Activated CD4-positive, CD25-positive, alpha-beta regulatory T cell treated with anti-CD3 and anti-CD28 coated beads, Interleukin-2, amount 50 U/mL, for 72 hours (primary cell): Measurements from ENCODE around the gene ASIC2.
A peak's percentile ranks its signal among the peaks of the same experiment; 100 is the strongest.
"Not testable (repeated sequence)": the region's sequence is repeated elsewhere in the genome, so short reads cannot be mapped to it uniquely, and the experiment has no call there.

Source experiments
- DNase-seq: peaks from one replicate; pipeline ENCODE4 v3.0.0; 2021

The ASIC2 gene

DNA sequence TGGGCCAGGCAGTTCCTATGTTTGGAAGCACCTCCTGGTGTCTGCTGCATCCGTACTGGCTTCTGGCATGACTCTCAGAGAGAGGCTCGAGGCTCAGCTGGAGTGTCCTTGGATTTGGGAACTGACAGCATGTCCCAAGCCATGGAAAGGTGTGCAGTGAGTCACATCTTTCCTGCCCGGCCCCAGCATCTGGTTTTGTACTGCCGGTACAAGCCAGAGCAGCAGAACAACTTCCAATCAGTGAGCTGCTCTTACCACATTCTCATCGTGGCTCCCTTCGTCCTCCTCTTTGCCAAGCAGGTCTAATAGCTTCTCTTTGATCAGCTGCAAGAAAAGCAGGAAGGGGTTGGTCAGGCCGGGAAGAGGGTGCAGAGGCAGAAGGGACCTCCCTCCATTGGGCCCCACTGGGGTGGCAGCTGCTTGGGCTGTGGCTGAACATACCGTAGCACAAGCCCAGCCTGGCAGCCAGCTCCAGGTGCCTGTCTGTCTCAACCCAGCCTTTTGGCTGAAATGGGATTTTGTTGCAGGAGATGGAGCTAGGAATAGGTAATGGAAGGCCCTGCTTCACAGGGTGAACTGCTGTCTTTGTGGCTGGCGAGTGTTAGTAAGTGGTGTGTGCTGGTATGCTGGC, 277.3 kb downstream of the ASIC2 start:
- no peak for DNase-seq

DNA sequence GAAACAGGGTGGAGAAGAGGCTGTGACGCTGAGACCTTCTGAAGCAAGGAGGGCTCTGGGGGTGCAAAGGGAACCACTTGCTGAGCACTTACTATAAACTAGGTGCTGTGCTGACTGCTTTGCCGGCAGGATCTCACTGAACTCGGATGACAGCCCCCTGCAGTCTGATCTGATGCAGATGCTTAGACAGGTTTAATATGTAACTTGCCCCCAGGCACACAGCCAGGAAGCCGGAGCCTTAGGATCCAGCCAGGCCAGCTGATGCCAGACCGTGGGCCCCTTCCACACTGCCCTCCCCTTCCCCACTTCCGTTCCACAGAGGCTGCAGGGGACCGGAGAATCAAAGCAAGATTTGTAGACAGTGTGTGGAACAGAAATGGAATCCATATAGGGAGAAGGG, 278.3 kb downstream of the ASIC2 start:
- DNase-seq, result no peak

DNA sequence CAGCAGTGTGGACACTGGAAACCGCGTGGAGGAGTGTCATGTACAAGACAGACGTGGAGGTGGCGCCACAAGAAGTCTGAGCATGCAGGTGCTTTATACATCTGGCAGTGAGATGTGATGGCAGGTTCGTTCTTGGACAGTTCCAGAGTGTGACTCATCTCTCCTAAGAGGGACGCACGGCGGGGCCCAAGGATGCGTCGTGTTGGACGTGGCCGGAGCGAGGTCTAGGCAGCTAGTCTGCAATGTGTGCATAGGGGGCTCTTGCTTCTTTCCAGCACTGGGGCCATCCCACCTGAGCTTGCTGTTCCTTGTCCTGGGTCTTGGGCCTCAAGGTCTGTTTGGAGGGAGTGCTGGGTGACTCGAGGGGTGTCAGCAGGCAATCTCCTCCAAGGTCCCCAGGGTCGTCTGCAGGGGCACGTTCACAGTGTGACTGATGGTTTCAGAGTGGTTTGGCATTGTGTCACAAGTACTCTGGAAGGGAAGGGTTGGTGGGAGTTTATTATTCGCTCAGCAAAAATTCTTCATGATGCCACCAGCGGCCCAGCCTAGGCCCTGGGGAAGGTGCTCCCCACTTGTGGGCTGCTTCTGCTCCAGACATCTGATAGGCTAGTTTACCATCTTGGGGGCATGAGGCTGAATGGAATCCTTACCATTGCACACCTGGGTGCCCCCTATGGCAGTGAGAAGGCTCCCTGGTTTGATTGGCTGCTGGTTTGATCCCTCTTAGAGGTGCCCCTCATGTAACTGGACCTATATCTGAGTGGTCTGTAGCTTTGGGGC, 279.3 kb downstream of the ASIC2 start:
- DNase-seq, result no peak

DNA sequence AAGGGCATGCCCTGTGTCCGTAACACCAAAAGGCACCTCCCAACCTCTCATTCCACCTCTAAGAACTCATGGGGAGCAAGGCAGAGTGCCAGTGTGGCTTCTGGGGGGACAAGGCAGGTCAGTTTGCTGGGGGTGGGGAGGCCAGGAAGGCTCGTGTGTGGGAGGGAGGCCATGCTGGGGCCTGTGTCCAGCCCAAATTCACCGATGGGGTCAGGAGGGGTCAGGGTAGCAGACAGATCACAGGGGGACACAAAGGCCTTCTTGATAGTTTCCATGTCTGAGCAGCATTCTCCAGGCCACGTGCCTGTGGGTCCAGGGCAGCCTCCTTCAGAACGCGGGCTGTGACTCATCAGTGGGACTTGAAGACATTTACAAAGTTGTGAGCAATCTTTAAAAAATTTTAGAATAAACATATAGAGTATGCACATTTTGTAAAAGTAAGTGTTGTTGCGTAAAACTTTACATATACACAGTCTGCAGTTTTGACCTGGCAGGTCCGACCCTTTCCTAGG, 280.5 kb downstream of the ASIC2 start:
- no peak for DNase-seq

DNA sequence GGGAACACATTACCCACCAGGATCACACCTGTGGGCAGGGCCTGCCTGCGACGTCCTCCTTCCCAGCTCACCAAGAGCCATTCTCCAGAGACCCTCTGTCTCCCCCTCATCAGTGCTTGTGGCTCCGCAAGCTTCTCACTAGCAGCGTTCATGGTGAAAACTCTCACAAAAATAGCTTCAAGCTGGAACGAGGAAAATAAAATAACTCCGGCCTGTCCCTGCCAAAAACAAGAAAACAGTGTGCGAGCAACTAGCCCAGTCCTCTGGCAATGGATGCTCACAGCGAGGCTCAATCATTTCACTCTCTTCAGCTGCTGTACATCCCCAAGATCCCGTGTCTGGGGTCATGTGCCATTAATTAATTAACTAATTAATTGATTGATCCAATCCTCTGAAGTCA, 283.5 kb downstream of the ASIC2 start:
- no peak for DNase-seq

DNA sequence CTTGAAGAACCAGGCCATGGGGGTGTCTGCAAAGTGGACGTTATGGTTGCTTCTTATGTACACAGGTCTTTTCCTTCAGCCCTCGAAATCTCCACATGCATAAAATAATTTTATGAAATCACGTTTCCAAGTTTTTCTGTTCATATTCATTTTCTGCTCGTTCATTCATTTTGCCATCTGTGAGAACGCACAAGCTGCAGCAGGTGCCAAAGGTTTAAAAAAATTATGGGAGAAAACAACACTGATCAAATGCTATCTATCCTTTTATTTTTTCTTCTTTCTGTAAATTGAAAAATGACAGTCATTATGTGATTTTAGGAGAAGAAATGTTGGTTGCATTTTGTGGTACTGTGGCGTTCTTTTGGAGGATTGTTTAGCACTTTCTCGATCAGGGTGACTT, 285.9 kb downstream of the ASIC2 start:
- DNase-seq, result no peak

DNA sequence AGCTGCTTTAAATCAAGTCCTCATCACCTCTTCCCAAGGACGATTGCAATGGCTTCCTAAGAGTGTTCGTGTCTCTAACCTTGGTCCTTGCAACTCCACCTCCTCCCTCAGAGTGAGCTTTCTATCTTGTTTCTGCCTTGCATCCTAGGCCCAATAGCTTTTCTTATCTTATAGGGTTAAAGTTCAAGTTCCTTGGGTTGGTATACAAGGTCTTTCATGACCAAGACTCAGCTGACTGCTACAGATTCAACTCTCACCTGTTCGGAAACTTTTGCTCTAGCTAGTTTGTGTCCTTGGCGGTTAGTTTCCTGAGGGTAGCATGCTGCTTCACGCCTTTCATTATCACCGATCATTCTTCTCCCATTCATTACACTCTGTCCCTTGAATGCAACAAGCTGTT, 290.8 kb downstream of the ASIC2 start:
- no peak for DNase-seq

DNA sequence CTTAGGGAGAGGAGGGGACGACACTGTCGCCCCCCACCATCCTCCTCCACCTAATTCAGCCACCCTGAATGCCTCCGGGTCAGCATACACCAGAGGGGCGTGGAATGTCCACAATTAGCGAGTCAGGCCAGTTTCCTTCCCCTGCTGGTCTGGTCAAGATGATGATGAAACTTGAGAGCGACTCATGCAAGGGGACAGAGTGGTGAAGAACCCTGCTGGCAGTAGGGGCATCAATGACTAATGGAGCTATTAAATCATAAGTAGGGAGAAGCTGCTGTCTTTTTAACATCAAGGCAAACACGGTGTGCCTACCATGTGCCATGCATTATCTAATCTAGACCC, 294.2 kb downstream of the ASIC2 start:
- no peak for DNase-seq

DNA sequence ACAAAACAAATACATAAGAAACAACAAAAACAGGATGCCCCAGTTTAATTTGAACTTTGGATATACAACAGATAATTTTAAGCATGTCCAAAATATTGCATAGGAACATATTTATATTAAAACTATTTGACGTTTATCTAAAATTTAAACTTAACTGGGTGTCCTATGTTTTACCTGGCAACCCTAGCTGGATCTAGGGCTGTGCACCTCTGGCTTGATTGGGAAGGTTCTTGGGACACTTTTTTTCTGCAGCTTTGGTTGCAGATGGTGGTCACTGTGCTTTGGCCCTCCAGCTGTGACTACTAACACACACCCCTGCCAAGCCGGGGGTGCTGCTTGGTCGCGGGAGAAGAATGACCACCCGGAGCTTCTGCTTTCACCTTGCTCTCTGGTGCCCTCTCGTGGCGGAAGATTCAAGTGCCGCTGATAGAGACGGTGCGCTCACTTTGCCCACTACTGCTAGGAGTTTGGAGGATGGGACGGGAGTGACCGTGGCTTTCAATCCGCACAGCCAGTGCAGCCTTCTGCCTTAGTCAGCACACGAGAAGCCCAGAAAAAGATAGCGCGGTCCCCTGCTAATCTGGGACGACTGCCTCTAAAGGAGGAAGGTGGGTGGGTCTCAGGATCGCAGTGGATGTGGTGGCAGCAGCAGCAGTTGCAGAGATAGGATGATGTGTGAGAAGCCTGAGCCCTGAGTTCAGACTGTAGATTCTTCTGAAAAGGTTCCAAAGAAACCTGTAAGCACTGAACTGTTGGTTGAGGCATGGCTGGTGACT, 294.8 kb downstream of the ASIC2 start:
- peak; percentile 80 for DNase-seq

DNA sequence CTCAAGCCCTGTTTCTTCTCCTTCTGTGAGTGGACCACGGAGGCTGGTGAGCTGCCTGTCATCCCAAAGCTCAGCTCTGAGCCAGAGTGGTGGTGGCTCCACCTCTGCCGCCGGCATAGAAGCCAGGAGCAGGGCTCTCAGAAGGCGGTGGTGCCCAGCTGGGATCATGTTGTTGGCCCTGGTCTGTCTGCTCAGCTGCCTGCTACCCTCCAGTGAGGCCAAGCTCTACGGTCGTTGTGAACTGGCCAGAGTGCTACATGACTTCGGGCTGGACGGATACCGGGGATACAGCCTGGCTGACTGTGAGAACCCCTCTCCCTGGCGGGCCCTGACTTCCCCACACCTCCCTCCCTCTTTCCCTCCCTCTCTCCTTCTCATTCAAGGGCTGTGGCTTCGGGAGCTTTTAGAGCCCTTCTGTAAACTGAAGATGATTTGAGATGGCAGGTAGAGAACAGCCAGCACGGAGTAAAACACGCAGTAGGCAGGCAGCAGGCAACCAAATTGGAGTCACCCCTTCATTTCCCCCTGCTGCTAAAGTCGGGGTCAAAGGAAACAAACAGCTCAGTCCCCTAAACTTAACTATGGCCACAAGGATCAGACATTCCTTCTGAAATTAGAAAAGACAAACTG, 297.6 kb downstream of the ASIC2 start:
- DNase-seq, result no peak

DNA sequence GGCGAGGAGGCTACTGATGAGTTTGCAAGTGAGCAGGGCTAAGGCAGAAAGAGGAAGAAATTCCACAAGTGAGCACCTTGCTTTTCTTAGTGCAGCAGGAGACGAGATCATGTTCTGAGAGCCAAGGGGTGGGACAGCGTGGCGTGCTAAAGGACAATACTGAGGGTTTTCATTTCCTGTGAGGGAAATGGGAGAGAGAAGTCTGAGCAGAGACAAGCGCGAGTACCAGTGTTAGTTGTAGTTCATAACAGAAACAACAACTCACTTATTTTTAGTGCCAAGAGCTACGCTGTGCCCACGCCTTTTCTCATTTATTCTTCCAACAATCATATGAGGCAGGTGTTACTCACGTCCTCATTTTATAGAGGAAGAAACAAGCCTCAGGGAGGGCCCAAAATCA, 299.1 kb downstream of the ASIC2 start:
- no peak for DNase-seq

DNA sequence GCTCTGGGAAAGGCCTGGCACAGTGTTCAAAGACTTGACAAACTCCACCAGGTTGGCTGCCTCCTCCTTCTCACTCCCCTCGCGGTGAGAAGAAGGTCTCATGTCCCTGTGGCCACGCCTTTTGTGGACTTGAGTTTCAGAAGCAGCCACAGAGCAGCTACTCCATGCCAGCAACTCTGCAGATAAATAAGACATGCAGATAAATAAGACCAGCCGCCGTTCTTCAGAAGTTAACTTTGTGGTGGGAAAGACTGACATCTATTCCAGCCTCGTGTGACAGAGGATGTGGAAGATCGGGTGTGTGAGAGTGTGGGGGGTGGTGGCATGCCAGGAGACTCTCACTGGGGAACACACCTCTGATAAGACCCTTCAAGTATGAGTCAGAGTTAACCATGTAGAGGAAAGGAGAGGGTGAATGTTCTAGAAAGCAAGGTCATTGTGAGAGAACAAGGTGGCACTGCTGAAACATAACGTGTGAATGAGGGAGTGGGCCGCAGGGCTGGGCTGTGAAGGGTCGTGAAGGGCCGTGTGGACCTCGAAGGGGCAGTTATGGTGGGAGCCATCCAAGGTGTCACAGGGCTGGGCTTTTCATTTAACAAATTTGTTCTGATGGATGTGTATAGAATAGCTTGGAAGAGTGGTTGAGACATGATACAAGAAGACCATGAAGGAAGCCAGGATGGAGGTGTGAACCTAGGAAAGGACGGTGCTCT, 300.6 kb downstream of the ASIC2 start:
- no peak for DNase-seq

DNA sequence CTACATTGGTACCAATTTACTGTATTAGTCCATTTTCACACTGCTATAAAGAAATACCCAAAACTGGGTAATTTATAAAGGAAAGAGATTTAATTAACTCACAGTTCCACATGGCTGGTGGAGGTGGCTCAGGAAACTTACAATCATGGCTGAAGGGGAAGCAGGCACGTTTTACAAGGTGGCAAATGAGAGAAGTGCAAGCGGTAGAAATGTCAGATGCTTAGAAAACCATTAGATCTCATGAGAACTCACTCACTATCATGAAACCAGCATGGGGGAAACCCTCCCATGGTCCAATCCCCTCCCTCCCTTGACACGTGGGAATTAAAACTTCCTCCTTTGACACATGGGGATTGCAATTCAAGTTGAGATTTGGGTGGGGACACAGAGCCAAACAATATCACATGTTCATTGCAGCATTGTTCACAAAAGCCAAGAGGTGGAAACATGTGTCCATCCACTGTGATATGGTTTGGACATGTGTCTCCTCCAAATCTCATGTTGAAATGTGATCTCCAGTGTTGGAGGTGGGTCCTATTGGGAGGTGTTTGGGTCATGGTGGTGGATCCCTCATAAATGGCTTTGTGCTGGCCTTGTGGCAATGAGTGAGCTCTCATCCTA, 304.5 kb downstream of the ASIC2 start:
- no peak for DNase-seq

DNA sequence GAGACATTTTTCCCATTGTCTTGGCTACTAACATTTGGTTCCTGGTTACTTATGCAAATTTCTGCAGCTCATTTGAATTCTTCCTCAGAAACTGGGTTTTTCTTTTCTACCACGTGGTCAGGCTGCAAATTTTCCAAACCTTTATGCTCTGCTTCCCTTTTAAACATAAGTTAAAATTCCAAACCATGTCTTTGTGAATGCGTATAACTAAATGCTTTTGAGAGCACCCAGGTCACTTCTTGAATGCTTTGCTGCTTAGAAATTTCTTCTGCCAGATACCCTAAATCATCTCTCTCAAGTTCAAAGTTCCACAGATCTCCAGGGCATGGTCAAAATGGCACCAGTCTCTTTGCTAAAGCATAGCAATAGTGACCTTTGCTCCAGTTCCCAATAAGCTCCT, 305.2 kb downstream of the ASIC2 start:
- DNase-seq, result not testable (repeated sequence)

DNA sequence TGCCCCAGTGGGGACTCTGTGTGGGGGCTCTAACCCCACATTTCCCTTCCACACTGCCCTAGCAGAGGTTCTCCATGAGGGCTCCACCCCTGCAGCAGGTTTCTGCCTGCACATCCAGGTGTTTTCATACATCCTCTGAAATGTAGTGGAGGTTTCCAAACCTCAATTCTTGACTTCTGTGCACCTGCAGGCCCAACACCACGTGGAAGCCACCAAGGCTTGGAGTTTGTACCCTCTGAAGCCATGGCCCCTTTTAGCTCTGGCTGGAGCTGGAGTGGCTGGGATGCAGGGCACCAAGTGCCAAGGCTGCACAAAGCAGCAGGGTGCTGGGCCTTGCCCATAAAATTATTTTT, 305.7 kb downstream of the ASIC2 start:
- not testable (repeated sequence) for DNase-seq

DNA sequence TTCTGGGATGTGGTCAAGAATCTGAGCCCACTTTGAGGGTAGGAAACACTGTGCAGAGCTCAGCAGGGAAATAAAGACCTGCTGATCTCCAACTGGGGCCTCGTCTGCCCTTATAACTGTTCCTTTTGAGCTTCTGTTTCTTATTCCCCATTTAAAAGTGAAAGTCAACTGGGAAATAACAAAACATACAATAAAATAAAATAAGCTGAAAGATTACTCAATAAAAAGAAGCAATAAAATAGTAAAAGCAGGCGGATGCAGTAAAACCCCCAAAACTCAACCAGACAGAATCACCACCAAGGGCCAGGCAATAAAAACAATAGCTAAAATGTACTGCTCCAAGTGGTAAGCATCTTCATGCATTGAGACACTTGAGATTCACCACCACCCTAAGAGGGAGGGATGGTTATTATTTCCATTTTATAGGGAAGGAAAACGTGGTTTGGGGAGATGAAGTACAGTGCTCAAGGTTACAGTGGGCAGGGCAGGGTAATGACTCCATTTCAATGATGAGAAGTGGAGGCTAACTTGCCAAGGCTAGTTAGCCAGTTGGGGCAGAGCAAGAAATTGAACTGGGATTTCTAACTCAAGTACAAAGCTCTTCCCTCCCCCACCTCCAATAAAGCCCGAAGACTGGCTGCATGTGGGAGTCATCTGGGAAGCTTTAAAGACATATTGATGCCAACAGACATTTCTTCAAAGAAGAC, 307.9 kb downstream of the ASIC2 start:
- no peak for DNase-seq

DNA sequence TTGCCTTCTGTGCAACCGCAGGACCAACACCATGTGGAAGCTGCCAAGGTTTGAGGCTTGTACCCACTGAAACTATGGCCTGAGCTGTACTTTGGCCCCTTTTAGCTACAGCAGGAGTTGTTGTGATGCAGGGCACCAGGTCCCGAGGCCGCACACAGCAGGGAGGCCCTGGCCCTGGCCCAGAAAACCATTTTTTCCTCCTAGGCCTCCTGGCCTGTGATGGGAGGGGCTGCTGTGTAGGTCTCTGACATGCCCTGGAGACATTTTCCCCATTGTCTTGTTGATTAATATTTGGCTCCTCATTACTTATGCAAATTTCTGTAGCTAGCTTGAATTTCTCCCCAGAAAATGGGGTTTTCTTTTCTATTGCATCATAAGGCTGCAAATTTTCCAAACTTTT, 311.5 kb downstream of the ASIC2 start:
- not testable (repeated sequence) for DNase-seq

DNA sequence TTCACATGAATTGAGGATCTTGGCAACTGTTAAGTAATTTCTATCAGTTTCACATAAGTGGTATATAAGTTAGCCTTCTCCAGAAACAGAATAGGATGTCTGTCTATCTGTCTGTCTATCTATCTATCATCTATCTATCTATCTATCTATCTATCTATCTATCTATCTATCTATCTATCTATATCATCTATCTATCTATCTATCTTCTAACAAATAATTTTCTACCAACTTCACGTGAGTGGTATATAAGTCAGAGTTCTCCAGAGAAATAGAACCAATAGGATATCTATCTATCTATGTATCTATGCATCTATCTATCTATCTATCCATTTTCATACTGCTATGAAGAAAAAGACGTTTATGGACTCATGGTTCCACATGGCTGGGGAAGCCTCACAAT, 312.9 kb downstream of the ASIC2 start:
- no peak for DNase-seq

DNA sequence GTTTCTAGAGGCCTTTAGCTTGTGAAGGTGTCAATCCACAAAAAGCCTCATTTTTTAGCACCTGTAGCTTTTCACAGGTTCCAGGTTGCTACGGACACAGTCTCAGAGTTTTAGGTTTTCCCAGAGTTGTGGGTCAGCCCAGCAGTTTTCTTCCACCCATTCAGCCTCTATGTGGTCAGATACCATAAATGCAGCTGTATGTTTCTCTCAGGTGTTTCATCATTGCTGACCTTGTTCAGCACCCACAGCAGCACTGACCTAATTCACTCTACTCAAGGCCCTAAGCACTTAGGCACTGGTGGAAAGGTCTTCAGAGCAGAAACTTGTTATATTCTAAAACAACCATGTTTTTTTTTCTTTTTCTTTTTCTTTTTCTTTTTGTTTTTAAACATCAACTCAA, 316.5 kb downstream of the ASIC2 start:
- DNase-seq, result no peak

DNA sequence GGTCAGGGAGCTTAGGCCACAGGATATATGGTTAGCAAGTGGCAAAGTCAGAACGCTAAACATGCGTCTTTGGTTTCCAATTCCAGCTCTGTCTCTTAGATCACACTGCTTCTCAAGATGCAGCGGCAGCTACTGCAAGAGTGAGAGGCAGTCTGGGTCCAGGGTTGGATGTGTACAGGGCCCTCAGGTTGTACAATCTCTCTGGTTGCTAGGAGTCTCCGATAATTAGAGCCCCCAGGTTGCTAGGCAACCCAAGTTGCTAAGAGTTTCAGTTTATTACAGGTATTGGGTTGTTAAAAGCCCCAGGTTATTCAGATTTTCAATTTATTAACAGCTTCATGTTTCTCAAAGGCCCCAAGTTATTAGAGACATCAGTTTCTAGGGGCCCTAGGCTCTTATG, 317.0 kb downstream of the ASIC2 start:
- DNase-seq, result no peak

DNA sequence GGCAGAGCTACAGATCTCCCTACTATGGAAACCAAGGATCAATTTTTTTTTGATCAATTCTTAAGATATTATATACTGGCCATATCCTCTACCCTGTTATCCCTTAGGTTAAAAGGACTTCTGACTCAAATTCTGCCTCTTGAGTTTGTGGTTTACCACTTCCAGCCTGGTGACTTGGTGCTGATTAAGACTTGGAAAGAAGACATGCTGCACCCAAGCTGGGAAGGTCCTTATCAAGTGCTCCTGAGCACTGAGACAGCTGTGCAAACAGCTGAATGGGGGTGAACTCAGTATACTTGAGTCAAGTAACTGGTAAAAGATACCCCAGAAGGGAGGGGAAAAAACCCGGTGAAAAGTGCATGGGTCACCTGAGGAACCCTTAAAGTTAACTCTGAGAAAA, 321.9 kb downstream of the ASIC2 start:
- no peak for DNase-seq

DNA sequence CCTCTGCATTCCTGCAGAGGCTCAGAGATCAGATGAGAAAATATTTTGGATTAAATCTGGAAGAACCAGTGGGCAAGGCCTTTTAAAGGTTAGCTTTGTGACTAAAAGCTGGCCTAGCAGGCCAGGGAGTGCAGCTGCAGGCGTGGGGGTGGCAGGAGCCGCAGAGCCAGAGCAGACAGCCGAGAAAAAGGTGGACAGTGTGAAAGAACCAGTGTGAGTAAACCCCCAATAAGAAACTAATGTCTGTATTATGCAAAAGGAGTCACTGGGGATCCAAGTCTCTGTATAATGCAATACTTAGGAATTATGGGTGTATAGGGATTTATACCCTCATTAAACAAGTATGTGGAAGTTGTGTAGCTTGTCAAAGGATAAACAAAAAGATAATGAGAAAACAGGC, 322.8 kb downstream of the ASIC2 start:
- no peak for DNase-seq
